ENCODE data around the gene MYBPH.

The MYBPH gene

DNA sequence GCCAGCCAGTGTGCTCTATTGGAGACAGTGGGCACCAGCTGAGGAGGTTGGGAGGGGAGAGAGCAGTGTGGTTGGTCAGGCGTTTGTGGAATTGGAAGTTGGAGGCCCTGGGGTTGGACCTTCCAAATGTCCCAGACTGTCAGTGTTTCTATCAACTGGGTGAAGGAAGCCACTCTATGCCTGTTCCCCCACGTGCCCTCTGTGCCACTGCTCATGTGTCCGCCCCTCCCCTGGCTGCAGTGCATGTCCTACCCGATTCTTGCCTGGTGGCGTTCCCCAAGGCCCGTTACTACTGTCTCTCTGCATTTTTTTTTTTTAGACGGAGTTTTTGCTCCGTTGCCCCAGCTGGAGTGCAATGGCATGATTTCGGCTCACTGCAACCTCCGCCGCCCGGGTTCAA, 27.0 kb downstream of the MYBPH start:
- TF ChIP-seq, protein P1, sequence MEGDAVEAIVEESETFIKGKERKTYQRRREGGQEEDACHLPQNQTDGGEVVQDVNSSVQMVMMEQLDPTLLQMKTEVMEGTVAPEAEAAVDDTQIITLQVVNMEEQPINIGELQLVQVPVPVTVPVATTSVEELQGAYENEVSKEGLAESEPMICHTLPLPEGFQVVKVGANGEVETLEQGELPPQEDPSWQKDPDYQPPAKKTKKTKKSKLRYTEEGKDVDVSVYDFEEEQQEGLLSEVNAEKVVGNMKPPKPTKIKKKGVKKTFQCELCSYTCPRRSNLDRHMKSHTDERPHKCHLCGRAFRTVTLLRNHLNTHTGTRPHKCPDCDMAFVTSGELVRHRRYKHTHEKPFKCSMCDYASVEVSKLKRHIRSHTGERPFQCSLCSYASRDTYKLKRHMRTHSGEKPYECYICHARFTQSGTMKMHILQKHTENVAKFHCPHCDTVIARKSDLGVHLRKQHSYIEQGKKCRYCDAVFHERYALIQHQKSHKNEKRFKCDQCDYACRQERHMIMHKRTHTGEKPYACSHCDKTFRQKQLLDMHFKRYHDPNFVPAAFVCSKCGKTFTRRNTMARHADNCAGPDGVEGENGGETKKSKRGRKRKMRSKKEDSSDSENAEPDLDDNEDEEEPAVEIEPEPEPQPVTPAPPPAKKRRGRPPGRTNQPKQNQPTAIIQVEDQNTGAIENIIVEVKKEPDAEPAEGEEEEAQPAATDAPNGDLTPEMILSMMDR (IDR thresholded peaks at IDR 0.05; ENCODE audit: control extremely low read depth, extremely low read depth, low read depth, missing control alignments), result no peak
- CTCF ChIA-PET, result interaction anchor here (0.8 to 3.1 kb wide), 6 partner anchors 10 to 1148 kb away, joined by 3 to 14 read pairs (median 6); no protein-coding TSS in a partner anchor
- DNase-seq (ENCODE audit: extremely low spot score), result no peak
- POLR2A ChIA-PET, result no interaction called here

DNA sequence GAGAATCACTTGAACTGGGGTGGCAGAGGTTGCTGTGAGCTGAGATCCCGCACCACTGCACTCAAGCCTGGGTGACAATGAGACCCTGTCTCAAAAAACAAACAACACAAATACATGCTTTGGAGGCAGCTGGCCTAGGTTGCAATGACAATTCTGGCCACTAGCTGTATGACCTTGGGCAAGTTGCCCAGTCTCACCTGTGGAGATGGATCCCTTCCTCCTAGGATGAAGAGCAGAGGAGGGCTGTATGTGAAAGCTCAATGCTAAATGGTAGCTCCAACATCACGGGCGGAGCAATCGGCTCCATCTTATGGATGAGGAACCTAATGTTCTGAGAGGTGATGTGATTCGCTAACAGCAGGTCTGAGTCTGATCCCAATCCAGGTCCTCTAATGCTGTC, 27.5 kb downstream of the MYBPH start:
- CTCF ChIA-PET, result interaction anchor here (0.8 to 3.1 kb wide), 9 partner anchors 9 to 1148 kb away, joined by 3 to 14 read pairs (median 4); no protein-coding TSS in a partner anchor
- POLR2A ChIA-PET, result no interaction called here
- TF ChIP-seq, protein P1 (IDR thresholded peaks at IDR 0.05; ENCODE audit: control extremely low read depth, extremely low read depth, low read depth, missing control alignments), result no peak
- no peak for DNase-seq (ENCODE audit: extremely low spot score)

DNA sequence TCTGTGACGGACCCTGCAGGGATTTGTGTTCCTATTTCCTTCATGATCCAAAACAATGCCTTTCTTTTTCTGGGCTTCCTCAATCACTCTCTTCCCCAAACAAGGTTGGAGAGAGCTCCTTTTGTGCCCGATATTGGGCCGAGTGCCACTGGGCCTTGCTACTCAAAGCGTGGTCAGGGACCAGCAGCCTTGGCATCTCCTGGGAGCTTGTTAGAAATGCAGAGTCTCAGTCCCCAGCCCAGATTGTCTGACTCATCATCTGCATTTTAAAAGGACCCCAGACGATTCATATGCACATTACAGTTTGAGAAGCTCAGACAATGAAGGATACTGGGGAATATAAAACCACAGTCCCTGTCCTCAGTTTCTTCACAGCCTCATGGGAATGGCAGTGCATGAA, 28.2 kb downstream of the MYBPH start:
- TF ChIP-seq, protein P1 (IDR thresholded peaks at IDR 0.05; ENCODE audit: control extremely low read depth, extremely low read depth, low read depth, missing control alignments), result no peak
- DNase-seq (ENCODE audit: extremely low spot score), result no peak
- ChIA-PET POLR2A (no interaction called here), CTCF (interaction anchor here (0.8 to 3.1 kb wide), 10 partner anchors 10 to 1147 kb away, joined by 3 to 14 read pairs (median 4); no protein-coding TSS in a partner anchor)

DNA sequence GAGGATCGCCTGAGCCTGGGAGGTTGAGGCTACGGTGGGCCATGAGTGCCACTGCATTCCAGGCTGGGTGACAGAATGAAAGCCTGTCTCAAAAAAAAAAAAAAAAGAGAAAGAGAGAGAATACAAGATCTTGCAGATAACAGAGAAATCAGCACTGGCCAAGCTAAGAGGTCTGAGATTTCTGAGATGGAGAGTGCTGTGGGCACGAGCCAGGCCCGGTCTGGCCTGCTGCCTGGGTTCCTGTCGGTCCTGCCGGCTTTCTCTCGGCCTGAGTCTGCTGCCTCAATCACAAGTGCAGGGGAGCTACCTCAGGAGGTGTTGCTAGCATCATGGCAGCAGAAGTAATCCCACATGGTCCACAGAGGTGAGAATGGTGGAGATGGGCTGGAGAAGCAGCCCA, 29.1 kb downstream of the MYBPH start:
- CTCF ChIA-PET, result interaction anchor here (0.8 to 3.1 kb wide), 3 partner anchors 12 to 29 kb away, joined by 3 to 14 read pairs (median 5); no protein-coding TSS in a partner anchor
- TF ChIP-seq, protein P1 (IDR thresholded peaks at IDR 0.05; ENCODE audit: control extremely low read depth, extremely low read depth, low read depth, missing control alignments), result no peak
- DNase-seq (ENCODE audit: extremely low spot score), result no peak
- POLR2A ChIA-PET, result no interaction called here

DNA sequence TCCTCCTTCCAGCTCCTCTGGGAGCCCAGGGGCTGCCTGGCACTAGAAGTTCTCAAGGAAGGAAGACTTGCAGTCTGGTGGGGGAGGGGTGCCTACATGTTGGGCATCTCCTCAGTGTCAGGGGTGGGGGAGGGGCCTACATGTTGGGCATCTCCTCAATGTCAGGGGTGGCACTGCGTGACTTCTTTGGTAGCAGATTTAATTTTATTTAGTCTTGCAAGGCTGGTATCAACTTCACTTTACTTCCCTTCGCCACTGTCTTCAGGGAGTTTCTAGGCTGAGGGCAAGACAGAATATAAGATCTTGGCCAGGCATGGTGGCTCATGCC, 29.6 kb downstream of the MYBPH start:
- POLR2A ChIA-PET, result no interaction called here
- TF ChIP-seq, protein P1 (IDR thresholded peaks at IDR 0.05; ENCODE audit: control extremely low read depth, extremely low read depth, low read depth, missing control alignments), result no peak
- no peak for DNase-seq (ENCODE audit: extremely low spot score)
- CTCF ChIA-PET, result no interaction called here

DNA sequence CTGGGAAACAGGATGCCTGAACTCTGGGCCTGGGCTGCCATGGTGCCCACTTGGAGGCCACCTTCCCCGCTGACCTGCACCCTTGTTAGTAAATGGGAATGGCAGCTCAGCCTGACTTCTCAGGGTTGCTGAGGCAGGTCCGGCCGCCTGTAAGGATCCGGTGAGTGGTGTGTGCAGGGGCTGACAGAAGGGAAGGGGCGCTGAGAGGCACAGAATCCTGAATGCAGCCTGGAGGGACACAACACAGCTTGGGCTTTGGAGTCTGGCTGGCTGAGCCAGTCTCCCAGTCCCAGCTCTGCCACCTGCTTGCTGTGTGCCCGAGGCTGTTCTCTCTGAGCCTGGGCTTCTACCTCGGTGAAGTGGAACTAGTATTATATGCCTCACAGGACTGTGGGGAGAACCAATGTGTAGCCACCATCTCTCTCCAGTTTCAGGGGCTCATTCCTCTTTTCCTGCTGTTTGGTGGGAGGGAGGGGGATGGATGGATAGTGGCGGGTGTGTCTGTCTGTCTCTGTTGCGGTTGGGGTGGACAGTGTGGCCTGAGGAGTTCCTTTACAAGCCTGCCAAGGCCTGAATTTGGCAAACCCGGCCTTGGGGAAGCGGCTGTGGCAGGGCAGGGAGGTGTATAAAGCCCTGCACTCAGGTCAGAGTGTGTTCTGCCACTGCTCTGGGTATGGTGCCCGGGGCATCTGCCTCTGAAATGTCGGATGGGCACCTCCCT, 30.1 kb downstream of the MYBPH start:
- CTCF ChIA-PET, result no interaction called here

More for the DNA sequence above, 30.1 kb downstream of the MYBPH start:
- POLR2A ChIA-PET, result no interaction called here
- TF ChIP-seq, protein P1 (IDR thresholded peaks at IDR 0.05; ENCODE audit: control extremely low read depth, extremely low read depth, low read depth, missing control alignments), result no peak
- no peak for DNase-seq (ENCODE audit: extremely low spot score)
